Mononuclear cell (primary cell): ENCODE results near the gene MGMT. TPM values are rescaled to one million over a fixed set of nuclear protein-coding genes. Genes with fewer than 3 reads are reported as not detected.

Experiments used
- H3K27me3 ChIP-seq: 2 replicates; pipeline ENCODE4 v1.6.0; 2011; ENCODE audit warnings: low read length, control low read depth; ENCODE audit not compliant: insufficient read depth
- H3K4me1 ChIP-seq: 2 replicates; pipeline ENCODE4 v1.5.1; 2011; ENCODE audit warnings: mild to moderate bottlenecking, low read length, control low read depth; ENCODE audit not compliant: insufficient read depth
- H3K4me3 ChIP-seq: 2 replicates; pipeline ENCODE4 v1.5.1; 2011; ENCODE audit warnings: mild to moderate bottlenecking, low read length, moderate library complexity
- H3K9me3 ChIP-seq: 2 replicates; pipeline ENCODE4 v1.5.1; 2011; ENCODE audit warnings: low read depth, mild to moderate bottlenecking, control low read depth, low read length
- total RNA-seq: library from RNA; depleted of rRNA; stranded (reverse); fragments of >200 nt; gene quantifications from one replicate; pipeline ENCODE4 v1.2.3, GENCODE V29; 2012

MGMT gene
- total RNA-seq, 1 donor = 10.3 TPM

DNA sequence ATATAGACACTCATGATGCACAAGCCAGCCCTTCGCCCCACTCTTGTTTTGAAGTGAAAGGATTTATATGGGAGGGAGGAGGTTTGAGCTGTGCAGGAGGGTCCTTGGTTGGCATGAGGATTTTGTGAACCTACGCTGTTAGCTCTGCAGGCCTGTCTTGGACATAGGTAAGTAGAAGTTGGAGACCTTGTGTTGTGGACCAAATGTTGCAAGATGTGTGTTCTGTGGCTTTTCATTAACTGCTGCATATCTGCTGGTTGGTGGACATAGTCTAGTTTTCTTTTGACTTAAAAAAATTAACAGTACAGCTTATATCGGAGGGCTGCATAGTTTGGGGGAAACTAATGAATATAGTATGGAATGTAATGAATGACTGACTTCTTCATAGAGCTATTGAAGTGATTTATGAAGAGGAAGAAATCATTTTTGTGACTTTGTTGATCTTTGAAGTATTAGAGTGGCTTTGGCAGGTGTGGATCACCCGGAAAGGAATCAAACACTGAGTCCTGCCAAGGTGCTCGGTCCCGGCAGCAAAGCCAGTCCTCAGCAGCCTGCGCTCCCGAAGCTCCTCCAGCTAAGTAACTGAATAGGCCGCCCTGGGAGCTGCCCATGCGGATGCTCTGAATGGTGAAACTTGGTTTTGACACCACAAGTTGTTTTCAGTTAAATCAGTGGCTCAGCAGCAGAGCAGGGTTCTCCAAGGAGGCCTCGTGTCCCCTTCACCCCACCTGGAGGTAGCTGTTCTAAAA, 3.2 kb downstream of the MGMT start:
- H3K4me1 ChIP-seq = peaks cover 26% of the 10 kb centered on the region
- no peaks in the 10 kb centered on the region for H3K27me3 ChIP-seq
- H3K9me3 ChIP-seq = no peaks in the 10 kb centered on the region
- no peak overlapping the region for H3K4me3 ChIP-seq

- no peaks in the 10 kb centered on the region for H3K27me3 ChIP-seq
- peaks cover 19% of the 10 kb centered on the region for H3K4me1 ChIP-seq
- no peak overlapping the region for H3K4me3 ChIP-seq
- H3K9me3 ChIP-seq = no peaks in the 10 kb centered on the region
Measured at GRCh38 chr10:129471447-129472175, 4.6 kb downstream of the MGMT start.

DNA sequence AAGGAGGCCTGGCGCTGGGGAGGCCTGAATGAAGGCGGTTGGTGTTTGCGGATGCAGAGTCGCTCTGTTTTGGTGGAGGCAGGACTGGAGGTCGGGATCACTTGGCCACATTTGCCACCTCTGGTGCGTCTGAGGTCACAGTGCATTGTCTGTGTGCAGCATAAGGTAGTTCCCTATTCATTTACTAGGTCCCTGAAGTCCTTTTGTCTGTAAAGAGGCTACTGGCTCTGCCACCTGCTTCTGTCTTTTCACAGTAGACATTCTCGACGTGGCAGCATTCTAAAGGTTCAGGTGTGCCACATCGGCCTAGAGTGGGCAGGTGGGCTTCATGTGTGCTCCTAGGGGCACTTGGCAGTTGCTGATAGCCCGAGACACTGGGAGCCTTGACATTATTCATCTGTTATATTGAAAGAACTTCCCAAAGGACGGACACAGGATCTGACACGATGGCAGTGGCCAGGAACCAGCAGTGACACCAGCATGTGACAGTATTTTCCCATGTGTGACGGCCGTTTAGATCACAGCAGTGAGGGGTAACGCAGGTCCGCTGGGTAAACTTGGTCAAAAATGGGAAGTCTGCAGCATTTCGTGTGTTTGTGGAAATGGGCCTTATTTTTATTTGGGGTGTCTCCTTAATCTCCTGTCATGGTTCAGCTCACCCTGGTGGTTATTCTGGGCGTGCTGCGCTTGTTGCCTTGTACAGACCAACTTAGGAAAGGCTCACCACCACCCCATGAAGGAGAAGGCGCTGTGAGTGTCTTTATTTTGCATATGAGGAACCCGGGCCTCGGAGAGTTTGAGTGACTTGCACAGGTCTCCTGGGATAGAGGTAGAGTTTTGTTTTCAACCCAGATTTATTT, 5.9 kb downstream of the MGMT start:
- no peaks in the 10 kb centered on the region for H3K9me3 ChIP-seq
- H3K4me1 ChIP-seq = peaks cover 10% of the 10 kb centered on the region
- no peaks in the 10 kb centered on the region for H3K27me3 ChIP-seq
- no peak overlapping the region for H3K4me3 ChIP-seq

DNA sequence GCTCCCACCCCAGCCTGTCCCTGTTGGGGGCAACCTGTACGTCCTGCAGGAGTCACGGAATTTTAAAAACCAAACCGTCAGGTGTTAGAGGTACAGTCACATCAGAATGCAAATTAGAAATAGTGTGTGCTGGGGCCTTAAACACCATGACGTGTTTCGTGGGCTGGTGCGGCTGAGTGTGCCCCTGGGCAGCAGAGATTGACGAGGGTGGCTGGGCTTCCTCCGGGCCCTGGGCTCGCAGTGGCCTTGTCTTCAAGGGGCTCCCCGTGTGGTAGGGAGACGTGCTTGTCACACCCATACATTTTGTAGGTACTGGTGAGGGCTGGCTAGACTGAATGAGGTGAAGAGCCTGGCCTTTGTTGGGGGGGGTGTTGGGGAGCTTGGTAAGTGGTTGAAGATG, 7.6 kb downstream of the MGMT start:
- no peak overlapping the region for H3K4me3 ChIP-seq
- no peaks in the 10 kb centered on the region for H3K9me3 ChIP-seq
- H3K4me1 ChIP-seq = peaks cover 9% of the 10 kb centered on the region

GRCh38 chr10:129476431-129476830, 9.4 kb downstream of the MGMT start:
- H3K4me1 ChIP-seq = peaks cover 9% of the 10 kb centered on the region
- no peaks in the 10 kb centered on the region for H3K27me3 ChIP-seq
- no peak overlapping the region for H3K4me3 ChIP-seq
- H3K9me3 ChIP-seq = peaks cover 4% of the 10 kb centered on the region

More for the DNA sequence above, 7.6 kb downstream of the MGMT start:
- H3K27me3 ChIP-seq = no peaks in the 10 kb centered on the region

GRCh38 chr10:129477051-129477450, 10.0 kb downstream of the MGMT start:
- H3K4me1 ChIP-seq = peaks cover 9% of the 10 kb centered on the region
- no peaks in the 10 kb centered on the region for H3K27me3 ChIP-seq
- peaks cover 11% of the 10 kb centered on the region for H3K9me3 ChIP-seq
- H3K4me3 ChIP-seq = no peak overlapping the region

GRCh38 chr10:129481641-129482040, 14.6 kb downstream of the MGMT start:
- Histone ChIP-seq H3K4me3 (no peak overlapping the region), H3K4me1 (no peaks in the 10 kb centered on the region), H3K9me3 (peaks cover 38% of the 10 kb centered on the region), H3K27me3 (no peaks in the 10 kb centered on the region)

GRCh38 chr10:129483430-129484010, 16.5 kb downstream of the MGMT start:
- Histone ChIP-seq H3K4me1 (no peaks in the 10 kb centered on the region), H3K4me3 (no peak overlapping the region), H3K9me3 (peaks cover 38% of the 10 kb centered on the region), H3K27me3 (no peaks in the 10 kb centered on the region)

GRCh38 chr10:129486805-129487204, 19.8 kb downstream of the MGMT start:
- Histone ChIP-seq H3K4me3 (no peak overlapping the region), H3K27me3 (no peaks in the 10 kb centered on the region), H3K4me1 (no peaks in the 10 kb centered on the region), H3K9me3 (peaks cover 56% of the 10 kb centered on the region)

GRCh38 chr10:129491123-129491734, 24.2 kb downstream of the MGMT start:
- Histone ChIP-seq H3K27me3 (no peaks in the 10 kb centered on the region), H3K4me1 (no peaks in the 10 kb centered on the region), H3K9me3 (peaks cover 37% of the 10 kb centered on the region), H3K4me3 (no peak overlapping the region)

GRCh38 chr10:129494176-129494575, 27.1 kb downstream of the MGMT start:
- H3K4me1 ChIP-seq = no peaks in the 10 kb centered on the region
- no peaks in the 10 kb centered on the region for H3K27me3 ChIP-seq
- peaks cover 37% of the 10 kb centered on the region for H3K9me3 ChIP-seq
- no peak overlapping the region for H3K4me3 ChIP-seq

DNA sequence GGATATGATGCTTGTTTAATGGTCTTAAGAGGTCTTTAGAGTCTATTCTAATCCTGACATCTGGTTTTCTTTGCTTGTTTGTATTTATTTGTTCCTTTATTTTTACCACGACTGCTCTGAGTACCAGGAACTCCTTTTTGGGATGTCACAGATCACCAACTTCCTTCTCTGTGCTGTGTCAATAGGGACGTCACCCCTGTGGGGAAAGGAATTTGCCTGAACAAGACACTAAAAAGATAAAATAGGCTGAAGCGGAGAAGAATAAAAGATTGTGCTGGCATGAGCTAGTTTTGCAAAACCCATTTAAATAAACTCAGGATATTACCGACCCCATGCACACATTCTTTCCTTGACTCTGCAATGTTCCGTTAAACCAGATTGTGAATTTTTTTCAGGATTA, 27.7 kb downstream of the MGMT start:
- peaks cover 32% of the 10 kb centered on the region for H3K9me3 ChIP-seq
- no peak overlapping the region for H3K4me3 ChIP-seq
- no peaks in the 10 kb centered on the region for H3K27me3 ChIP-seq

GRCh38 chr10:129495256-129495655, 28.2 kb downstream of the MGMT start:
- H3K4me3 ChIP-seq = no peak overlapping the region
- H3K9me3 ChIP-seq = peaks cover 27% of the 10 kb centered on the region
- no peaks in the 10 kb centered on the region for H3K4me1 ChIP-seq
- H3K27me3 ChIP-seq = no peaks in the 10 kb centered on the region

More for the DNA sequence above, 27.7 kb downstream of the MGMT start:
- no peaks in the 10 kb centered on the region for H3K4me1 ChIP-seq

- no peak overlapping the region for H3K4me3 ChIP-seq
- peaks cover 22% of the 10 kb centered on the region for H3K9me3 ChIP-seq
Measured at GRCh38 chr10:129495698-129496097, 28.7 kb downstream of the MGMT start.

More at GRCh38 chr10:129495698-129496097, 28.7 kb downstream of the MGMT start:
- H3K4me1 ChIP-seq = no peaks in the 10 kb centered on the region
- no peaks in the 10 kb centered on the region for H3K27me3 ChIP-seq
